CD4-positive, alpha-beta memory T cell (primary cell): Measurements from ENCODE around the gene PIGU. TPM values are rescaled to one million over a fixed set of nuclear protein-coding genes. Genes with fewer than 3 reads are reported as not detected.

Experiments used
- CTCF ChIA-PET: fragments of 350-600 bp; sonication (Branson Sonifier 250); formaldehyde crosslinking; loops from one replicate; lab custom pipeline; 2021; ENCODE audit warnings: inconsistent platforms; ENCODE audit not compliant: partially characterized antibody; lab: Charles Lee
- POLR2A ChIA-PET: fragments of 350-600 bp; sonication (Branson Sonifier 250); formaldehyde crosslinking; loops from one replicate; lab custom pipeline; 2021; ENCODE audit not compliant: partially characterized antibody; lab: Charles Lee
- DNase-seq, 5 donors: peaks; one replicate each; pipeline versions ENCODE4 v3.0.0 to v3.0.0-alpha.2; 2020 to 2022; ENCODE audit warnings: mixed read lengths in 1 of 5
- H3K27ac ChIP-seq: one replicate; pipeline ENCODE4 v1.7.0; 2013; ENCODE audit warnings: low read depth, low read length
- H3K27me3 ChIP-seq: 2 replicates; pipeline ENCODE4 v1.7.0; 2013; ENCODE audit warnings: mild to moderate bottlenecking, low read length, moderate library complexity; ENCODE audit not compliant: insufficient read depth
- H3K36me3 ChIP-seq: 2 replicates; pipeline ENCODE4 v1.7.0; 2013; ENCODE audit warnings: mild to moderate bottlenecking, low read length, moderate library complexity; ENCODE audit not compliant: insufficient read depth
- H3K4me1 ChIP-seq: 2 replicates; pipeline ENCODE4 v1.7.0; 2013; ENCODE audit warnings: mild to moderate bottlenecking, low read length, moderate library complexity; ENCODE audit not compliant: insufficient read depth
- H3K4me3 ChIP-seq, 2 donors: one replicate each; pipeline ENCODE4 v1.7.0; 2013; ENCODE audit warnings: low read length in 2 of 2, mild to moderate bottlenecking in 1 of 2
- H3K9me3 ChIP-seq, 2 donors: one replicate each; pipeline ENCODE4 v1.7.0; 2013; ENCODE audit warnings: low read length in 2 of 2, control low read depth in 1 of 2; ENCODE audit not compliant: control insufficient read depth in 1 of 2
- H3K27ac Mint-ChIP-seq, 7 donors: one replicate each; pipeline ENCODE4 v1.8.0; 2020 to 2021; ENCODE audit warnings: mixed read lengths in 7 of 7, mild to moderate bottlenecking in 6 of 7, inconsistent platforms in 3 of 7, moderate library complexity in 3 of 7
- H3K27me3 Mint-ChIP-seq, 2 donors: one replicate each; pipeline ENCODE4 v1.8.0; 2020 to 2021; ENCODE audit warnings: mixed read lengths in 2 of 2
- H3K36me3 Mint-ChIP-seq, 2 donors: one replicate each; pipeline ENCODE4 v1.8.0; 2020 to 2021; ENCODE audit warnings: mixed read lengths in 2 of 2, inconsistent platforms in 1 of 2, mild to moderate bottlenecking in 1 of 2
- H3K4me1 Mint-ChIP-seq, 4 donors: one replicate each; pipeline ENCODE4 v1.8.0; 2020 to 2021; ENCODE audit warnings: mixed read lengths in 4 of 4, mild to moderate bottlenecking in 1 of 4
- H3K4me3 Mint-ChIP-seq, 8 donors: one replicate each; pipeline ENCODE4 v1.8.0; 2020 to 2021; ENCODE audit warnings: mixed read lengths in 8 of 8, mild to moderate bottlenecking in 7 of 8, moderate library complexity in 6 of 8, inconsistent platforms in 3 of 8
- H3K9me3 Mint-ChIP-seq, 8 donors: one replicate each; pipeline ENCODE4 v1.8.0; 2020 to 2021; ENCODE audit warnings: mixed read lengths in 8 of 8, mild to moderate bottlenecking in 5 of 8, inconsistent platforms in 3 of 8, moderate library complexity in 1 of 8
- intact Hi-C: fragments of 100-400 bp; cut with micrococcal nuclease; formaldehyde crosslinking; loops from one replicate; pipeline ENCODE4 v1.15.1; 2023
- polyA plus RNA-seq, 2 donors: library from polyadenylated mRNA; unstranded; fragments of 300-500 nt; fragmentation: Illumina TruSeq; gene quantifications; one replicate each; pipeline ENCODE4 v1.2.3, GENCODE V29; 2021
- total RNA-seq, 2 experiments: library from RNA; stranded (reverse); gene quantifications; one replicate each; pipeline ENCODE4 v1.2.3, GENCODE V29; 2021

PIGU gene
- total and polyA plus RNA-seq, 4 experiments from 2014 or later: 15.1 to 34.2 (median 21.1) TPM

DNA sequence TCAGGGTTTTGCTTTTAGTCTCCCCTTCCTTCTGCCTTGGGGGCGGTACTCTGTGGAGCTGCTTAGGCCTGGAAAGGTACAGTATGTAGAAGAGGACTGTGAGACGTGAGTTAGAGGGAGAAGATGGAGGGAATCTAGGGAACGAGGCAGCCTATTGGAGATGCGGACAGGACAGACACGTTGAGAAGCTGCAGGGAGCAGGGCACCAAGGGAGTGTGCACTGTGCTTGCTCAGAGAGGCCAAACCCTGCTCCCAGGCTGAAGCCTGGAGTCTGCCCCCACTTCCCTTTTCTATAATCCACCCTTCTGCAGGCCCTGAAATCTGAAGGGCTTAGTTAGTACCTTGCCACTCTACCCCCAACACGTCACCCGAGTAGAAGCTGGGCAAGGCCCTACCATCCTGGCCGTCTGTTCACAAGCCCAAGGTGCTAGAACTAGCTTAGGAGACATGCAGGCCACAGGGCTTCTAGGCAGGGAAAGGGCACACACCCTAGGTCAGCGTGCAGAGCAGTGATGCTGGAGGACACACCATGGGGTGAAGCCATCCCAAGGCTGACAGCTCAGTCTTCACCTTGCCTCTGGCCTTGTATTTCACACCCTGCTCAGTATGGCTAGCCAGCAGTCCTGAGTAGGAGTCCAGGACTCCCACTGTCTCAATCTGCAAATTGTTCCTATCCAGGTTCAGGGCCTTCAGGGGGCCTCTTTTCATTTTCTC is 34.1 kb upstream of the PIGU start:
- Mint-ChIP-seq H3K9me3 (peaks cover 0 to 3% (median 0%) of the 10 kb centered on the region in 8 donors), H3K4me3 (peak overlapping the region; percentile 78 to 91 (median 88)), H3K4me1 (peaks cover 10 to 34% (median 12%) of the 10 kb centered on the region in 4 donors), H3K27me3 (no peaks in the 10 kb centered on the region), H3K36me3 (peaks cover 12 to 17% of the 10 kb centered on the region in 2 donors), H3K27ac (peak overlapping the region in 6 of 7 donors; percentile 69 to 94 (median 90))
- Histone ChIP-seq H3K36me3 (no peaks in the 10 kb centered on the region), H3K4me1 (peaks cover 17% of the 10 kb centered on the region), H3K9me3 (no peaks in the 10 kb centered on the region), H3K27me3 (no peaks in the 10 kb centered on the region), H3K27ac (no peak overlapping the region), H3K4me3 (no peak overlapping the region)
- intact Hi-C loops: no loop called here
- CTCF ChIA-PET: interaction anchor here (1.3 to 8.8 kb wide), 4 partner anchors 59 to 398 kb away, joined by 4 to 148 read pairs (median 4); no protein-coding TSS in a partner anchor
- peak in 1 of 5 donors; percentile 34 for DNase-seq
- POLR2A ChIA-PET: interaction anchor here (0.5 kb wide), 1 partner anchor 169 kb away, joined by 4 read pairs; no protein-coding TSS in a partner anchor

DNA sequence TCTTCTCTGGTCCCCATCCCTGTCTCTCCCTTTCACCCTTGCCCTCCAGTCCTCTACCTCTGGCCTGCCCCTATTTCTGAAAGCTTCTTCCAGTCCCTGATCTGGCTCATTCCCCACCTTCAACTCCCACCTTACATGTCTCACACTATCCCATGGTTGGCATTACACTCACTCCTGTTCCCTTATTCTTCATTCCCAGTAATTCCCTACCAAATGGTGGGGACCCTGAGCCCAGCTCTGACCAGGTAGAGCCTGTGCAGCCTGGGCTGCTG is 33.6 kb upstream of the PIGU start:
- H3K36me3 Mint-ChIP-seq: peaks cover 12 to 17% of the 10 kb centered on the region in 2 donors
- peaks cover 0 to 3% (median 0%) of the 10 kb centered on the region in 8 donors for H3K9me3 Mint-ChIP-seq
- POLR2A ChIA-PET: interaction anchor here (0.5 kb wide), 1 partner anchor 168 kb away, joined by 4 read pairs; no protein-coding TSS in a partner anchor
- no peak for DNase-seq
- H3K4me1 Mint-ChIP-seq: peaks cover 10 to 38% (median 12%) of the 10 kb centered on the region in 4 donors
- no peaks in the 10 kb centered on the region for H3K27me3 ChIP-seq
- no peak overlapping the region for H3K4me3 ChIP-seq
- no peak overlapping the region for H3K27ac ChIP-seq
- peak overlapping the region; percentile 69 to 94 (median 93) for H3K27ac Mint-ChIP-seq
- intact Hi-C loops: no loop called here
- CTCF ChIA-PET: interaction anchor here (1.9 to 8.8 kb wide), 3 partner anchors 59 to 170 kb away, joined by 4 to 148 read pairs (median 5); no protein-coding TSS in a partner anchor
- H3K9me3 ChIP-seq: no peaks in the 10 kb centered on the region
- H3K4me3 Mint-ChIP-seq: peak overlapping the region; percentile 78 to 91 (median 88)
- H3K27me3 Mint-ChIP-seq: no peaks in the 10 kb centered on the region
- H3K36me3 ChIP-seq: no peaks in the 10 kb centered on the region
- H3K4me1 ChIP-seq: peaks cover 17% of the 10 kb centered on the region

DNA sequence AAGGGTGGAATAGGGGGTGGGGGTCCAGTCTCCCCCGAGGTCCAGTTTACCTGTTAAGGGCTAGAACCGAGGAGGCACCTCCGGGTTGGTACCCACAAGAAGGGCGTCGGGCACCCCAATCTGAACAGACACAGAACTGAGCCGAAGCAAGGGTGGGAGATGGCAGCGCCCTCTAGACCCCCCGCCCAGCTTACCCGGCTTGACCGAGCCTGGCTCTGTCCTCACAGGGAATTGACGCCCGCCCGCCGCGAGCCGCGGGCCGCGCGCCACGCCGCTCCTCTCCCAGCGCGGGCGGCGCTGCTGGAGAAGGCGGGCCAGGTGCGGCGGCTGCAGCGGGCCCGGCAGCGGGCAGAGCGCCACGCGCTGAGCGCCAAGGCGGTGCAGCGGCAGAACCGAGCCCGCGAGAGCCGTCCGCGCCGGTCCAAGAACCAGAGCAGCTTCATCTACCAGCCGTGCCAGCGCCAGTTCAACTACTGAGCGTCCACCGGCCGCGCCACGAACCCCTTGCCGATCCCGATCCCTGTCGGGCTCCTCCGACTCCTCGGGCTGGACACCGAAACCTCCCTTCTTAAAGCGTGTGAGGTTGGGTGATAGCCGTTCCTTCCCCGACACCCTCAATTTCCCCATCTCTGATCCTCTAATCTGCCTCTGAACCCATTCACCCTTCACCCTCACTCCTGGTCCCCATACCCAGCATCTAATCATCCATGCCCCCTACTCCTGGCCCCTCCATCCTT is 33.1 kb upstream of the PIGU start:
- DNase-seq: no peak
- Mint-ChIP-seq H3K4me3 (peak overlapping the region; percentile 87 to 92 (median 89)), H3K4me1 (peaks cover 10 to 43% (median 13%) of the 10 kb centered on the region in 4 donors), H3K27ac (peak overlapping the region; percentile 88 to 95 (median 94)), H3K27me3 (no peaks in the 10 kb centered on the region), H3K9me3 (peaks cover 0 to 3% (median 0%) of the 10 kb centered on the region in 8 donors), H3K36me3 (peaks cover 8 to 12% of the 10 kb centered on the region in 2 donors)
- ChIA-PET POLR2A (no interaction called here), CTCF (interaction anchor here (1.9 to 8.8 kb wide), 2 partner anchors 60 to 169 kb away, joined by 5 to 148 read pairs; no protein-coding TSS in a partner anchor)
- Histone ChIP-seq H3K4me1 (peaks cover 20% of the 10 kb centered on the region), H3K4me3 (peak overlapping the region; percentile 69 to 79), H3K27me3 (no peaks in the 10 kb centered on the region), H3K9me3 (no peaks in the 10 kb centered on the region), H3K27ac (peak overlapping the region; percentile 84), H3K36me3 (no peaks in the 10 kb centered on the region)
- intact Hi-C loops: loop anchor here (1.0 kb wide), 4 partner anchors 33 to 407 kb away; partner anchors contain the start of genes AHCY and PIGU

DNA sequence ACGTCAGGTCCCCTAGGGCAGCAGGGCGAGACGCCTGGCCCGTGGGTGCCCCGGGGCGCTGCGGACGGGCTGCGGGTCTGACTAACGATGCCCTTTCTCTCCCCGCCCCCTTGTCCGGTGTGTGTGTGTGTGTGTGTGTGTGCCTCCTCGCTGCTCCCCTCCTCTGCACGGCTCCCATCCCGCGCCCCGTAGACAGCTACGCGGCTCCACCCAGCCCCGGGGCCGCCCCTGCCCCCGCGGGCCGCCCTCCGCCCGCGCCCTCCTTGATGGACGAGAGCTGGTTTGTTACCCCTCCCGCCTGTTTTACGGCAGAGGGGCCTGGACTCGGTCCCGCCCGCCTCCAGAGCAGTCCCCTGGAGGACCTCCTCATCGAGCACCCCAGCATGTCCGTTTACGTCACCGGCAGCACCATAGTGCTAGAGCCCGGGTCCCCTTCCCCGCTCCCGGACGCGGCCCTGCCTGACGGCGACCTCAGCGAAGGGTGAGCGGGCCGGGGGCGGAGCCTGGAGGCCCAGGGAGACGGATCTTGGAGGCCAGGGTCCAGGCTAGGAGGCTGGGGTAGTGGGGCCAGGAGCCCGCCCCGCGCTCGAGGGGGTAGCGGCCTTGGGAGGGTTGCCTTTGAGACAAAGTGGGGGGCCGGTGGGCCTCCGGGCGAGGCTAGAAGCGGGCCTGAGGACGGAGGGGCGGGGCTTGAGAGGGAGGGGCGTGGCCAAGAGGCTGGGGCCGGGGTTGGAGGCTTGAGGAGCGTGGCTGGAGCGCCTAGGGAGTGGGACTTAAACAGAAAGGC is 32.3 kb upstream of the PIGU start:
- Histone ChIP-seq H3K9me3 (no peaks in the 10 kb centered on the region), H3K27me3 (no peaks in the 10 kb centered on the region), H3K4me3 (peak overlapping the region; percentile 69 to 79), H3K27ac (peak overlapping the region; percentile 84), H3K4me1 (peaks cover 25% of the 10 kb centered on the region), H3K36me3 (no peaks in the 10 kb centered on the region)
- Mint-ChIP-seq H3K27me3 (no peaks in the 10 kb centered on the region), H3K36me3 (peaks cover 6 to 7% of the 10 kb centered on the region in 2 donors), H3K27ac (peak overlapping the region; percentile 88 to 95 (median 92)), H3K9me3 (peaks cover 0 to 3% (median 0%) of the 10 kb centered on the region in 8 donors), H3K4me1 (peaks cover 12 to 50% (median 16%) of the 10 kb centered on the region in 4 donors), H3K4me3 (peak overlapping the region; percentile 83 to 92 (median 87))
- intact Hi-C loops: loop anchor here (1.0 kb wide), 4 partner anchors 32 to 406 kb away; partner anchors contain the start of genes AHCY and PIGU
- ChIA-PET POLR2A (interaction anchor here (0.8 to 1.6 kb wide), 2 partner anchors 32 to 173 kb away, joined by 4 read pairs; partner anchors contain the start of gene PIGU), CTCF (interaction anchor here (0.6 to 8.8 kb wide), 6 partner anchors 31 to 396 kb away, joined by 3 to 148 read pairs (median 6); partner anchors contain the start of genes DYNLRB1 and ITCH)
- DNase-seq: peak; percentile 82 to 91 (median 82)

DNA sequence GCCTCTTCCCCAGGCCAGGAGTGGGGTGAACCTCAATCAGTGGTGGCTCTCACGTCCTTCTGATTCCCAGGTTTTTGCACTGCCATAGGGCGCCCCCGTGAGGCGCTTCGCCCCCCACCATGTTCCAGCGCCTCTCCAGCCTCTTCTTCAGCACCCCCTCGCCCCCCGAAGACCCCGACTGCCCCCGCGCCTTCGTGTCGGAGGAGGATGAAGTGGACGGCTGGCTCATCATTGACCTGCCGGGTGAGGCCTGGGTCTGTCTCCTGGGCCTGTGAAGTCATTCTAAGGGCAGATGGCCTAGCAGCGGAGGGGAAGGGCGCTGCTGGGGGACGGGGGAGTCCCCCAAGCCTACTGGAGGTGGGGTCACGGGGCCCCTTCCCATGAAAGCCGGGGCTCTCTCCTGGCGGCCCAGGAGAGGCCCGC is 31.7 kb upstream of the PIGU start:
- ChIA-PET POLR2A (interaction anchor here (1.6 kb wide), 1 partner anchor 172 kb away, joined by 4 read pairs; no protein-coding TSS in a partner anchor), CTCF (interaction anchor here (0.7 to 8.8 kb wide), 21 partner anchors 9 to 396 kb away, joined by 3 to 148 read pairs (median 5); partner anchors contain the start of genes DYNLRB1 and ITCH)
- Histone ChIP-seq H3K36me3 (no peaks in the 10 kb centered on the region), H3K9me3 (no peaks in the 10 kb centered on the region), H3K4me1 (peaks cover 25% of the 10 kb centered on the region), H3K4me3 (peak overlapping the region in 1 of 2 donors; percentile 79), H3K27ac (peak overlapping the region; percentile 84), H3K27me3 (no peaks in the 10 kb centered on the region)
- intact Hi-C loops: loop anchor here (1.0 kb wide), 6 partner anchors 31 to 405 kb away; partner anchors contain the start of genes AHCY, MAP1LC3A and PIGU
- Mint-ChIP-seq H3K27me3 (no peaks in the 10 kb centered on the region), H3K9me3 (peaks cover 0 to 5% (median 0%) of the 10 kb centered on the region in 8 donors), H3K4me1 (peaks cover 13 to 54% (median 18%) of the 10 kb centered on the region in 4 donors), H3K27ac (peak overlapping the region; percentile 87 to 95 (median 92)), H3K4me3 (peak overlapping the region; percentile 62 to 92 (median 86)), H3K36me3 (peaks cover 5 to 9% of the 10 kb centered on the region in 2 donors)
- peak; percentile 47 to 65 (median 48) for DNase-seq
